ENCODE results near the gene HS2ST1.

GRCh38 chr1:86988835-86989234 is 74.4 kb downstream of the HS2ST1 start:
- TF ChIP-seq POLR2A (IDR thresholded peaks at IDR 0.05) (no peak), CTCF (IDR thresholded peaks at IDR 0.05) (no peak)
